Kidney glomerular epithelial cell (primary cell): ENCODE results near the gene PARD3.
A peak's percentile ranks its signal among the peaks of the same experiment; 100 is the strongest.
"Not testable (repeated sequence)": the region's sequence is repeated elsewhere in the genome, so short reads cannot be mapped to it uniquely, and the experiment has no call there.

ENCODE experiments used
- DNase-seq: peaks from one replicate; lab custom pipeline; 2025; lab: John Stamatoyannopoulos, UW

The PARD3 gene

GRCh38 chr10:34815185-34816084, at the start of gene PARD3:
TSS of gene PARD3 (minus strand) at chr10:34815296. CDS start at chr10:34814995, 301 bp downstream.
- DNase-seq: peak; percentile 25

GRCh38 chr10:34864149-34865067, 49.3 kb upstream of the PARD3 start:
- no peak for DNase-seq

GRCh38 chr10:34862892-34863291, 47.8 kb upstream of the PARD3 start:
- DNase-seq: no peak

- no peak for DNase-seq
These were observed 46.4 kb upstream of the PARD3 start for GRCh38 chr10:34861293-34862021.

- no peak for DNase-seq
These were observed 44.1 kb upstream of the PARD3 start for GRCh38 chr10:34859170-34859569.

- DNase-seq: no peak
These were observed 42.9 kb upstream of the PARD3 start for GRCh38 chr10:34858003-34858402.

- DNase-seq: peak; percentile 26
These were observed 39.1 kb upstream of the PARD3 start for GRCh38 chr10:34854147-34854601.

- no peak for DNase-seq
These were observed 38.3 kb upstream of the PARD3 start for GRCh38 chr10:34853357-34853756.

GRCh38 chr10:34850558-34850957, 35.5 kb upstream of the PARD3 start:
- DNase-seq: no peak

- no peak for DNase-seq
These were observed 34.9 kb upstream of the PARD3 start for GRCh38 chr10:34850036-34850435.

- DNase-seq: no peak
These were observed 30.0 kb upstream of the PARD3 start for GRCh38 chr10:34845070-34845469.

GRCh38 chr10:34844448-34844847, 29.4 kb upstream of the PARD3 start:
- DNase-seq: no peak

- not testable (repeated sequence) for DNase-seq
These were observed 28.4 kb upstream of the PARD3 start for GRCh38 chr10:34843470-34843869.

- no peak for DNase-seq
These were observed 23.3 kb upstream of the PARD3 start for GRCh38 chr10:34838366-34838900.

- no peak for DNase-seq
These were observed 20.9 kb upstream of the PARD3 start for GRCh38 chr10:34835908-34836508.

GRCh38 chr10:34834274-34834673, 19.2 kb upstream of the PARD3 start:
- no peak for DNase-seq

GRCh38 chr10:34830217-34830822, 15.2 kb upstream of the PARD3 start:
- DNase-seq: no peak

- no peak for DNase-seq
These were observed 12.0 kb upstream of the PARD3 start for GRCh38 chr10:34826857-34827766.

GRCh38 chr10:34826221-34826620, 11.1 kb upstream of the PARD3 start:
- no peak for DNase-seq

- DNase-seq: no peak
These were observed 10.3 kb upstream of the PARD3 start for GRCh38 chr10:34825414-34825813.
